ENCODE measurements around the gene TNK2.

- TF ChIP-seq, protein P1, sequence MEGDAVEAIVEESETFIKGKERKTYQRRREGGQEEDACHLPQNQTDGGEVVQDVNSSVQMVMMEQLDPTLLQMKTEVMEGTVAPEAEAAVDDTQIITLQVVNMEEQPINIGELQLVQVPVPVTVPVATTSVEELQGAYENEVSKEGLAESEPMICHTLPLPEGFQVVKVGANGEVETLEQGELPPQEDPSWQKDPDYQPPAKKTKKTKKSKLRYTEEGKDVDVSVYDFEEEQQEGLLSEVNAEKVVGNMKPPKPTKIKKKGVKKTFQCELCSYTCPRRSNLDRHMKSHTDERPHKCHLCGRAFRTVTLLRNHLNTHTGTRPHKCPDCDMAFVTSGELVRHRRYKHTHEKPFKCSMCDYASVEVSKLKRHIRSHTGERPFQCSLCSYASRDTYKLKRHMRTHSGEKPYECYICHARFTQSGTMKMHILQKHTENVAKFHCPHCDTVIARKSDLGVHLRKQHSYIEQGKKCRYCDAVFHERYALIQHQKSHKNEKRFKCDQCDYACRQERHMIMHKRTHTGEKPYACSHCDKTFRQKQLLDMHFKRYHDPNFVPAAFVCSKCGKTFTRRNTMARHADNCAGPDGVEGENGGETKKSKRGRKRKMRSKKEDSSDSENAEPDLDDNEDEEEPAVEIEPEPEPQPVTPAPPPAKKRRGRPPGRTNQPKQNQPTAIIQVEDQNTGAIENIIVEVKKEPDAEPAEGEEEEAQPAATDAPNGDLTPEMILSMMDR (IDR thresholded peaks at IDR 0.05), result no peak
- TF ChIP-seq POLR2A (IDR thresholded peaks at IDR 0.05), result no peak
These were observed 742 bp downstream of the TNK2 start for GRCh38 chr3:195907684-195907933.
